Vagina (tissue), 2 donors: Measurements from ENCODE around the gene LCN15.

Experiments used
- POLR2A ChIP-seq, 2 donors: fragments of 450-650 bp; IDR thresholded peaks; one replicate each; pipeline ENCODE4 v1.6.1; 2017; ENCODE audit warnings: antibody characterized with exemption in 2 of 2, mild to moderate bottlenecking in 2 of 2, moderate library complexity in 2 of 2
- POLR2AphosphoS5 ChIP-seq, 2 donors: sonication (generic); formaldehyde crosslinking; IDR thresholded peaks; one replicate each; pipeline ENCODE4 v1.9.0; 2017; ENCODE audit warnings: antibody characterized with exemption in 2 of 2, mild to moderate bottlenecking in 2 of 2, low read depth in 1 of 2; ENCODE audit not compliant: insufficient read depth in 1 of 2
- TF ChIP-seq, protein P1 (sequence below), 3 experiments: fragments of 450-650 bp in 2 of 3; fragments of 200-600 bp in 1 of 3; sonication (generic) in 1 of 3; IDR thresholded peaks; one replicate each; pipeline ENCODE4 v1.5.1; 2017 to 2019; ENCODE audit warnings: antibody characterized with exemption in 3 of 3, mild to moderate bottlenecking in 2 of 3, moderate library complexity in 2 of 3

GRCh38 chr9:136733611-136734010 is 30.7 kb downstream of the LCN15 start:
- TF ChIP-seq, protein P1, sequence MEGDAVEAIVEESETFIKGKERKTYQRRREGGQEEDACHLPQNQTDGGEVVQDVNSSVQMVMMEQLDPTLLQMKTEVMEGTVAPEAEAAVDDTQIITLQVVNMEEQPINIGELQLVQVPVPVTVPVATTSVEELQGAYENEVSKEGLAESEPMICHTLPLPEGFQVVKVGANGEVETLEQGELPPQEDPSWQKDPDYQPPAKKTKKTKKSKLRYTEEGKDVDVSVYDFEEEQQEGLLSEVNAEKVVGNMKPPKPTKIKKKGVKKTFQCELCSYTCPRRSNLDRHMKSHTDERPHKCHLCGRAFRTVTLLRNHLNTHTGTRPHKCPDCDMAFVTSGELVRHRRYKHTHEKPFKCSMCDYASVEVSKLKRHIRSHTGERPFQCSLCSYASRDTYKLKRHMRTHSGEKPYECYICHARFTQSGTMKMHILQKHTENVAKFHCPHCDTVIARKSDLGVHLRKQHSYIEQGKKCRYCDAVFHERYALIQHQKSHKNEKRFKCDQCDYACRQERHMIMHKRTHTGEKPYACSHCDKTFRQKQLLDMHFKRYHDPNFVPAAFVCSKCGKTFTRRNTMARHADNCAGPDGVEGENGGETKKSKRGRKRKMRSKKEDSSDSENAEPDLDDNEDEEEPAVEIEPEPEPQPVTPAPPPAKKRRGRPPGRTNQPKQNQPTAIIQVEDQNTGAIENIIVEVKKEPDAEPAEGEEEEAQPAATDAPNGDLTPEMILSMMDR (IDR thresholded peaks at IDR 0.05) = no peak
- no peak for TF ChIP-seq POLR2A (IDR thresholded peaks at IDR 0.05)
- TF ChIP-seq POLR2AphosphoS5 (IDR thresholded peaks at IDR 0.05; ENCODE audit: insufficient read depth in 1 of 2, low read depth in 1 of 2) = no peak
